Neural cell (in vitro differentiated cells): Measurements from ENCODE around the gene CHST8. TPM values are rescaled to one million over a fixed set of nuclear protein-coding genes. Genes with fewer than 3 reads are reported as not detected.

ENCODE experiments used
- H2AFZ ChIP-seq: fragments of 200-600, 300-800 bp; sonication (generic), shearing (Covaris generic); 2 replicates; pipeline ENCODE4 v1.6.0; 2014; ENCODE audit warnings: low read depth, mild to moderate bottlenecking, antibody characterized with exemption, low read length, moderate library complexity
- H3F3A ChIP-seq: fragments of 200-600 bp; shearing (Covaris generic); 2 replicates; pipeline ENCODE4 v1.6.1; 2016; ENCODE audit warnings: mild to moderate bottlenecking, moderate library complexity, mixed read lengths, antibody characterized with exemption, low read length; ENCODE audit not compliant: insufficient read depth, poor library complexity, severe bottlenecking
- H3K27ac ChIP-seq: fragments of 200-600, 300-800 bp; sonication (generic), shearing (Covaris generic); 2 replicates; pipeline ENCODE4 v1.5.1; 2014; ENCODE audit warnings: mild to moderate bottlenecking, low read length, moderate library complexity
- H3K27me3 ChIP-seq: fragments of 300-800, 200-600 bp; sonication (generic), shearing (Covaris generic); 2 replicates; pipeline ENCODE4 v1.6.0; 2014; ENCODE audit warnings: mild to moderate bottlenecking, low read depth, low read length, moderate library complexity; ENCODE audit not compliant: insufficient read depth
- H3K36me3 ChIP-seq: fragments of 300-800, 200-600 bp; sonication (generic), shearing (Covaris generic); 2 replicates; pipeline ENCODE4 v1.5.1; 2014; ENCODE audit warnings: mild to moderate bottlenecking, antibody characterized with exemption, low read length, moderate library complexity; ENCODE audit not compliant: insufficient read depth
- H3K4me2 ChIP-seq: fragments of 300-800, 200-600 bp; sonication (generic), shearing (Covaris generic); 2 replicates; pipeline ENCODE4 v1.6.0; 2014; ENCODE audit warnings: mild to moderate bottlenecking, low read length
- H3K4me3 ChIP-seq: fragments of 300-800, 200-600 bp; sonication (generic), shearing (Covaris generic); 2 replicates; pipeline ENCODE4 v1.5.1; 2014; ENCODE audit warnings: mild to moderate bottlenecking, low read length, moderate library complexity
- H3K79me2 ChIP-seq: fragments of 200-600 bp; shearing (Covaris generic); replicated peaks from 2 replicates; pipeline ENCODE4 v1.6.0; 2014; ENCODE audit warnings: mild to moderate bottlenecking, low read length, moderate library complexity; ENCODE audit not compliant: insufficient read depth
- H3K9ac ChIP-seq: fragments of 300-800, 200-600 bp; sonication (generic), shearing (Covaris generic); 2 replicates; pipeline ENCODE4 v1.6.1; 2016; ENCODE audit warnings: mild to moderate bottlenecking, low read length, mixed read lengths
- H3K9me2 ChIP-seq: fragments of 200-600 bp; shearing (Covaris generic); 2 replicates; pipeline ENCODE4 v1.6.1; 2016; ENCODE audit warnings: mild to moderate bottlenecking, low read length, mixed read lengths; ENCODE audit not compliant: insufficient read depth
- H3K9me3 ChIP-seq: fragments of 200-600, 300-800 bp; sonication (generic), shearing (Covaris generic); 2 replicates; pipeline ENCODE4 v1.6.1; 2016; ENCODE audit warnings: mild to moderate bottlenecking, mixed run types, low read length, moderate library complexity, mixed read lengths
- H4K20me1 ChIP-seq: fragments of 200-600 bp; shearing (Covaris generic); 2 replicates; pipeline ENCODE4 v1.6.1; 2016; ENCODE audit warnings: mild to moderate bottlenecking, mixed run types; ENCODE audit not compliant: insufficient read depth
- EP300 ChIP-seq: fragments of 450-650 bp; conservative IDR thresholded peaks from 2 replicates; pipeline ENCODE4 v1.6.1; 2014; ENCODE audit warnings: antibody characterized with exemption, mild to moderate bottlenecking, moderate library complexity; ENCODE audit not compliant: poor library complexity, severe bottlenecking
- EZH2 ChIP-seq: fragments of 200-600, 300-800 bp; shearing (Covaris generic), sonication (generic); IDR thresholded peaks from 2 replicates; pipeline ENCODE4 v1.6.1; 2014; ENCODE audit warnings: antibody characterized with exemption, low read length, borderline replicate concordance, mild to moderate bottlenecking; ENCODE audit not compliant: insufficient read depth, poor library complexity, severe bottlenecking
- MXI1 ChIP-seq: fragments of 450-650 bp; conservative IDR thresholded peaks from 2 replicates; pipeline ENCODE4 v1.6.1; 2014; ENCODE audit warnings: antibody characterized with exemption, mild to moderate bottlenecking; ENCODE audit not compliant: poor library complexity, severe bottlenecking
- POLR2AphosphoS5 ChIP-seq: IDR thresholded peaks from 2 replicates; pipeline ENCODE4 v1.6.1; 2012
- RAD21 ChIP-seq: fragments of 450-650 bp; conservative IDR thresholded peaks from 2 replicates; pipeline ENCODE4 v1.6.1; 2014; ENCODE audit warnings: antibody characterized with exemption, mild to moderate bottlenecking, moderate library complexity
- SMC3 ChIP-seq: fragments of 450-650 bp; conservative IDR thresholded peaks from 2 replicates; pipeline ENCODE4 v1.6.1; 2014; ENCODE audit warnings: antibody characterized with exemption, mild to moderate bottlenecking, moderate library complexity; ENCODE audit not compliant: poor library complexity
- TAF1 ChIP-seq: IDR thresholded peaks from 2 replicates; pipeline ENCODE4 v1.6.1; 2012; ENCODE audit warnings: low read depth
- polyA plus RNA-seq: library from polyadenylated mRNA; depleted of rRNA; stranded (reverse); fragments of >200 nt; gene quantifications from 2 replicates; pipeline ENCODE4 v1.2.3, GENCODE V29; 2014
- TF ChIP-seq, protein P1 (sequence below): IDR thresholded peaks from 2 replicates; pipeline ENCODE4 v1.6.1; 2012; ENCODE audit warnings: borderline replicate concordance
- TF ChIP-seq, protein P2 (sequence below): fragments of 450-650 bp; IDR thresholded peaks from 2 replicates; pipeline ENCODE4 v1.5.1; 2014; ENCODE audit warnings: antibody characterized with exemption, mild to moderate bottlenecking, moderate library complexity; ENCODE audit not compliant: poor library complexity, severe bottlenecking

Gene CHST8
- polyA plus RNA-seq, 1 donor from 2014 or later, result 7.1 TPM

DNA sequence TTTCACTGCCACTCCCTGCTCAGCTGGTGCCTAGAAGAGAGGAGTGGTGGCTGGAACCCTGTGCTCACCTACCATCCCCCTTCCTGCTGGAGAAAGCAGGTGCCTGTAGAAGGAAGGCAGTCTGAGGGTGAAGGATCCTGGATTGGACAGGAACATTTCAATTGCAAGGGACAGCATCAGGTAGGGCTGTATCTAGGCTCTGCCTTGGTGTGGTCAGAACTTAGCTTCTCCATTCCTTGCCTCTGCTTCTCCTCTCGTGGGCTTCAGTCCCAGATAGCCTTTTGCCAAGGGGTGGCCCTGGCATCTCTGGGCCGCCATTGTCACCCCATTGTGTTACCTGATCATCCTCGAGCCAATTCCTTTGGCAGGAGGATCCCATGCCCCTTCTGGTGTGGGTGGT lies 101.8 kb downstream of the CHST8 start:
- peak overlapping the region; percentile 94 for H3K27ac ChIP-seq
- TF ChIP-seq SMC3 (no peak), EP300 (no peak), RAD21 (no peak), TAF1 (no peak), MXI1 (no peak), POLR2AphosphoS5 (no peak), EZH2 (no peak)
- TF ChIP-seq, protein P1, sequence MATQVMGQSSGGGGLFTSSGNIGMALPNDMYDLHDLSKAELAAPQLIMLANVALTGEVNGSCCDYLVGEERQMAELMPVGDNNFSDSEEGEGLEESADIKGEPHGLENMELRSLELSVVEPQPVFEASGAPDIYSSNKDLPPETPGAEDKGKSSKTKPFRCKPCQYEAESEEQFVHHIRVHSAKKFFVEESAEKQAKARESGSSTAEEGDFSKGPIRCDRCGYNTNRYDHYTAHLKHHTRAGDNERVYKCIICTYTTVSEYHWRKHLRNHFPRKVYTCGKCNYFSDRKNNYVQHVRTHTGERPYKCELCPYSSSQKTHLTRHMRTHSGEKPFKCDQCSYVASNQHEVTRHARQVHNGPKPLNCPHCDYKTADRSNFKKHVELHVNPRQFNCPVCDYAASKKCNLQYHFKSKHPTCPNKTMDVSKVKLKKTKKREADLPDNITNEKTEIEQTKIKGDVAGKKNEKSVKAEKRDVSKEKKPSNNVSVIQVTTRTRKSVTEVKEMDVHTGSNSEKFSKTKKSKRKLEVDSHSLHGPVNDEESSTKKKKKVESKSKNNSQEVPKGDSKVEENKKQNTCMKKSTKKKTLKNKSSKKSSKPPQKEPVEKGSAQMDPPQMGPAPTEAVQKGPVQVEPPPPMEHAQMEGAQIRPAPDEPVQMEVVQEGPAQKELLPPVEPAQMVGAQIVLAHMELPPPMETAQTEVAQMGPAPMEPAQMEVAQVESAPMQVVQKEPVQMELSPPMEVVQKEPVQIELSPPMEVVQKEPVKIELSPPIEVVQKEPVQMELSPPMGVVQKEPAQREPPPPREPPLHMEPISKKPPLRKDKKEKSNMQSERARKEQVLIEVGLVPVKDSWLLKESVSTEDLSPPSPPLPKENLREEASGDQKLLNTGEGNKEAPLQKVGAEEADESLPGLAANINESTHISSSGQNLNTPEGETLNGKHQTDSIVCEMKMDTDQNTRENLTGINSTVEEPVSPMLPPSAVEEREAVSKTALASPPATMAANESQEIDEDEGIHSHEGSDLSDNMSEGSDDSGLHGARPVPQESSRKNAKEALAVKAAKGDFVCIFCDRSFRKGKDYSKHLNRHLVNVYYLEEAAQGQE, result no peak
- TF ChIP-seq, protein P2, sequence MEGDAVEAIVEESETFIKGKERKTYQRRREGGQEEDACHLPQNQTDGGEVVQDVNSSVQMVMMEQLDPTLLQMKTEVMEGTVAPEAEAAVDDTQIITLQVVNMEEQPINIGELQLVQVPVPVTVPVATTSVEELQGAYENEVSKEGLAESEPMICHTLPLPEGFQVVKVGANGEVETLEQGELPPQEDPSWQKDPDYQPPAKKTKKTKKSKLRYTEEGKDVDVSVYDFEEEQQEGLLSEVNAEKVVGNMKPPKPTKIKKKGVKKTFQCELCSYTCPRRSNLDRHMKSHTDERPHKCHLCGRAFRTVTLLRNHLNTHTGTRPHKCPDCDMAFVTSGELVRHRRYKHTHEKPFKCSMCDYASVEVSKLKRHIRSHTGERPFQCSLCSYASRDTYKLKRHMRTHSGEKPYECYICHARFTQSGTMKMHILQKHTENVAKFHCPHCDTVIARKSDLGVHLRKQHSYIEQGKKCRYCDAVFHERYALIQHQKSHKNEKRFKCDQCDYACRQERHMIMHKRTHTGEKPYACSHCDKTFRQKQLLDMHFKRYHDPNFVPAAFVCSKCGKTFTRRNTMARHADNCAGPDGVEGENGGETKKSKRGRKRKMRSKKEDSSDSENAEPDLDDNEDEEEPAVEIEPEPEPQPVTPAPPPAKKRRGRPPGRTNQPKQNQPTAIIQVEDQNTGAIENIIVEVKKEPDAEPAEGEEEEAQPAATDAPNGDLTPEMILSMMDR, result no peak
- no peaks in the 10 kb centered on the region for H3K9me2 ChIP-seq
- H3K27me3 ChIP-seq, result no peaks in the 10 kb centered on the region
- no peaks in the 10 kb centered on the region for H3K79me2 ChIP-seq
- no peak overlapping the region for H2AFZ ChIP-seq
- H3K9me3 ChIP-seq, result no peaks in the 10 kb centered on the region
- peak overlapping the region; percentile 70 for H3K9ac ChIP-seq
- no peaks in the 10 kb centered on the region for H3K36me3 ChIP-seq
- H3F3A ChIP-seq, result no peaks in the 10 kb centered on the region
- peak overlapping the region; percentile 51 for H3K4me3 ChIP-seq
- H4K20me1 ChIP-seq, result no peaks in the 10 kb centered on the region
- no peak overlapping the region for H3K4me2 ChIP-seq

DNA sequence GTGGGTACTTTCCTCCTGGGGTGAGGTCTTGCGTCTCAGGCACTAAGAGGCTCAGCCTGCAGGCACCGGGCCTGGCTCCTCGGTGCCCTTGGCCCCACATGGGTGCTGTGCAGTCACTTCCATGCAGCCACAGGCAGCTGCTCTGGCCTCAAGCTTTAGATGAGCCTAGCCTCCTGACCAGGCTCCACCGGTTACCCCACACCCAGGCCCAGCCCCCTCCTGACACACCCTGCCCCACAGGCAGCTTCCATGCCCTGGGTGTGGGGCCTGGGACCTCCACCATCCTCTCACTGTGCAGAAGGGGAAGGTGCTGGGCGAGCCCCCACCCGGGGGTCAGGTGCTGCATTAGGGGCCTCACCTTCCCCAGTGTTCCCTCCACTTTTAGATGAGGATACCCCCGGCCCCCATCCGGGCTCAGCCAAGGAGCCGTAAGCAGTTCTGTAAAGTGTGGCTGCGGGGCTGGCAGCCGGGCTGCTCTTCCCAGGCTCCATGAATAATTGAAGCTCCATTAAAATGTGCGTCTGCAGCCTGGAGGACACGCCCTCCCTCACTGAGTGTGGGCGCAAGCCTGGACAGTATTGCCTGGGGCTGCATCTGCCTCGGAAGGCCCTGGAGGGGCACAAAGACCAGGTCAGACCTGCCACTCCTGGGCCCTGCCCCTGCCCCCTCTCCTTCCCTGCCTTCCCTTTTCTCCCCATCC lies 102.4 kb downstream of the CHST8 start:
- H3K4me2 ChIP-seq, result no peak overlapping the region
- H2AFZ ChIP-seq, result no peak overlapping the region
- H3K9ac ChIP-seq, result peak overlapping the region; percentile 70
- no peaks in the 10 kb centered on the region for H4K20me1 ChIP-seq
- peak overlapping the region; percentile 94 for H3K27ac ChIP-seq
- no peaks in the 10 kb centered on the region for H3K9me2 ChIP-seq
- H3F3A ChIP-seq, result no peaks in the 10 kb centered on the region
- TF ChIP-seq, protein P1, result no peak
- TF ChIP-seq, protein P2, result no peak
- no peak for TF ChIP-seq EZH2
- no peak for TF ChIP-seq TAF1
- no peak for TF ChIP-seq SMC3
- no peak for TF ChIP-seq MXI1
- no peak for TF ChIP-seq EP300
- no peak for TF ChIP-seq RAD21
- no peak for TF ChIP-seq POLR2AphosphoS5
- H3K4me3 ChIP-seq, result no peak overlapping the region
- H3K27me3 ChIP-seq, result no peaks in the 10 kb centered on the region
- H3K36me3 ChIP-seq, result no peaks in the 10 kb centered on the region
- H3K79me2 ChIP-seq, result no peaks in the 10 kb centered on the region
- H3K9me3 ChIP-seq, result peaks cover 3% of the 10 kb centered on the region
